ENCODE data around the gene NIT2.
"Not testable (repeated sequence)": the region's sequence is repeated elsewhere in the genome, so short reads cannot be mapped to it uniquely, and the experiment has no call there.

The NIT2 gene

GRCh38 chr3:100338911-100339310, 4.4 kb downstream of the NIT2 start:
- DNase-seq (ENCODE audit: low spot score): no peak

- no peak for DNase-seq (ENCODE audit: low spot score)
Measured at GRCh38 chr3:100339786-100340185, 5.2 kb downstream of the NIT2 start.

- DNase-seq (ENCODE audit: low spot score): no peak
Measured at GRCh38 chr3:100340527-100340926, 6.0 kb downstream of the NIT2 start.

GRCh38 chr3:100348727-100349126, 14.2 kb downstream of the NIT2 start:
- no peak for DNase-seq (ENCODE audit: low spot score)

GRCh38 chr3:100351770-100352169, 17.2 kb downstream of the NIT2 start:
- DNase-seq (ENCODE audit: low spot score): not testable (repeated sequence)

GRCh38 chr3:100352296-100353231, 18.0 kb downstream of the NIT2 start:
- no peak for DNase-seq (ENCODE audit: low spot score)

- no peak for DNase-seq (ENCODE audit: low spot score)
Measured at GRCh38 chr3:100354850-100355249, 20.3 kb downstream of the NIT2 start.

- no peak for DNase-seq (ENCODE audit: low spot score)
Measured at GRCh38 chr3:100358413-100358812, 23.9 kb downstream of the NIT2 start.

- DNase-seq (ENCODE audit: low spot score): no peak
Measured at GRCh38 chr3:100359035-100359434, 24.5 kb downstream of the NIT2 start.

- no peak for DNase-seq (ENCODE audit: low spot score)
Measured at GRCh38 chr3:100360757-100361496, 26.4 kb downstream of the NIT2 start.

- no peak for DNase-seq (ENCODE audit: low spot score)
Measured at GRCh38 chr3:100361897-100362296, 27.3 kb downstream of the NIT2 start.

- DNase-seq (ENCODE audit: low spot score): no peak
Measured at GRCh38 chr3:100364421-100364820, 29.9 kb downstream of the NIT2 start.

GRCh38 chr3:100366424-100366823, 31.9 kb downstream of the NIT2 start:
- no peak for DNase-seq (ENCODE audit: low spot score)

GRCh38 chr3:100368441-100368840, 33.9 kb downstream of the NIT2 start:
- DNase-seq (ENCODE audit: low spot score): no peak

GRCh38 chr3:100370756-100371155, 36.2 kb downstream of the NIT2 start:
- no peak for DNase-seq (ENCODE audit: low spot score)

- DNase-seq (ENCODE audit: low spot score): no peak
Measured at GRCh38 chr3:100374521-100374920, 40.0 kb downstream of the NIT2 start.

GRCh38 chr3:100376301-100376700, 41.7 kb downstream of the NIT2 start:
- DNase-seq (ENCODE audit: low spot score): no peak

- no peak for DNase-seq (ENCODE audit: low spot score)
Measured at GRCh38 chr3:100384733-100385525, 50.4 kb downstream of the NIT2 start.

- DNase-seq (ENCODE audit: low spot score): no peak
Measured at GRCh38 chr3:100386437-100387074, 52.0 kb downstream of the NIT2 start.

- DNase-seq (ENCODE audit: low spot score): no peak
Measured at GRCh38 chr3:100389025-100389424, 54.5 kb downstream of the NIT2 start.

GRCh38 chr3:100395679-100396431, 61.3 kb downstream of the NIT2 start:
- no peak for DNase-seq (ENCODE audit: low spot score)
